Liver (tissue), 9 donors: Measurements from ENCODE around the gene PGA3. TPM values are rescaled to one million over a fixed set of nuclear protein-coding genes. Genes with fewer than 3 reads are reported as not detected.
"Not testable (repeated sequence)": the region's sequence is repeated elsewhere in the genome, so short reads cannot be mapped to it uniquely, and the experiment has no call there.

ENCODE experiments used
- DNase-seq: peaks from one replicate; pipeline ENCODE4 v3.0.0-alpha.2; 2017; ENCODE audit warnings: low spot score
- H3K27ac ChIP-seq, 2 donors: one replicate each; pipeline ENCODE4 v1.7.0; 2013; ENCODE audit warnings: inconsistent platforms in 2 of 2, low read length in 2 of 2, control low read depth in 1 of 2, low read depth in 1 of 2, mild to moderate bottlenecking in 1 of 2
- H3K27me3 ChIP-seq, 4 donors: one replicate each; pipeline versions ENCODE4 v1.6.1 to v1.7.0; 2013; ENCODE audit warnings: low read length in 3 of 4, inconsistent platforms in 1 of 4, mild to moderate bottlenecking in 1 of 4, moderate library complexity in 1 of 4; ENCODE audit not compliant: control insufficient read depth in 4 of 4, insufficient read depth in 4 of 4
- H3K36me3 ChIP-seq, 4 donors: one replicate each; pipeline versions ENCODE4 v1.6.1 to v1.7.0; 2013; ENCODE audit warnings: low read length in 3 of 4, mild to moderate bottlenecking in 3 of 4, low read depth in 1 of 4, moderate library complexity in 1 of 4; ENCODE audit not compliant: control insufficient read depth in 4 of 4, insufficient read depth in 3 of 4
- H3K4me1 ChIP-seq, 4 donors: one replicate each; pipeline versions ENCODE4 v1.6.1 to v1.7.0; 2013; ENCODE audit warnings: low read length in 3 of 4, mild to moderate bottlenecking in 3 of 4, moderate library complexity in 1 of 4; ENCODE audit not compliant: control insufficient read depth in 4 of 4, insufficient read depth in 4 of 4
- H3K4me3 ChIP-seq, 3 donors: one replicate each; pipeline versions ENCODE4 v1.6.1 to v1.7.0; 2013; ENCODE audit warnings: low read length in 3 of 3, control low read depth in 1 of 3, low read depth in 1 of 3, mild to moderate bottlenecking in 1 of 3
- H3K9ac ChIP-seq, 2 donors: one replicate each; pipeline ENCODE4 v1.7.0; 2013; ENCODE audit warnings: low read length in 2 of 2, mild to moderate bottlenecking in 2 of 2, moderate library complexity in 2 of 2, control low read depth in 1 of 2, low read depth in 1 of 2
- H3K9me3 ChIP-seq, 4 donors: one replicate each; pipeline versions ENCODE4 v1.6.1 to v1.7.0; 2013; ENCODE audit warnings: low read length in 3 of 4; ENCODE audit not compliant: control insufficient read depth in 4 of 4
- EGR1 ChIP-seq, 2 donors: IDR thresholded peaks; 2 replicates each; pipeline ENCODE4 v1.6.1; 2016 to 2018; ENCODE audit warnings: antibody characterized with exemption in 2 of 2, low read depth in 2 of 2
- FOXA1 ChIP-seq: IDR thresholded peaks from 2 replicates; pipeline ENCODE4 v1.6.1; 2016; ENCODE audit warnings: antibody characterized with exemption
- FOXA2 ChIP-seq: IDR thresholded peaks from 2 replicates; pipeline ENCODE4 v1.6.1; 2016; ENCODE audit warnings: antibody characterized with exemption
- GABPA ChIP-seq, 2 donors: IDR thresholded peaks in 1 of 2; conservative IDR thresholded peaks in 1 of 2; 2 replicates each; pipeline ENCODE4 v1.6.1; 2016; ENCODE audit warnings: antibody characterized with exemption in 2 of 2, mild to moderate bottlenecking in 1 of 2, moderate library complexity in 1 of 2
- HNF4G ChIP-seq: IDR thresholded peaks from 2 replicates; pipeline ENCODE4 v1.6.1; 2016; ENCODE audit warnings: antibody characterized with exemption
- JUND ChIP-seq, 2 donors: IDR thresholded peaks; 2 replicates each; pipeline ENCODE4 v1.6.1; 2016; ENCODE audit warnings: antibody characterized with exemption in 2 of 2
- NR2F2 ChIP-seq: IDR thresholded peaks from 2 replicates; pipeline ENCODE4 v1.6.1; 2016; ENCODE audit warnings: antibody characterized with exemption
- RXRA ChIP-seq, 2 donors: IDR thresholded peaks; 2 replicates each; pipeline ENCODE4 v1.6.1; 2017 to 2018; ENCODE audit warnings: antibody characterized with exemption in 2 of 2, mild to moderate bottlenecking in 1 of 2
- YY1 ChIP-seq: IDR thresholded peaks from 2 replicates; pipeline ENCODE4 v1.6.1; 2016; ENCODE audit warnings: antibody characterized with exemption, mild to moderate bottlenecking
- whole genome bisulfite sequencing: extraction: QIAGEN DNeasy Blood & Tissue Kit; methylation state at CpG from one replicate; pipeline ENCODE4 v1.1.7; 2013; 5-methylcytosine and 5-hydroxymethylcytosine counted together
- polyA plus RNA-seq, 2 donors: library from polyadenylated mRNA; stranded (reverse) in 1 of 2; unstranded in 1 of 2; fragments of 200-250 nt in 1 of 2; fragments of >200 nt in 1 of 2; fragmentation: Nextera tagmentation in 1 of 2; extraction: Ambion mirVana in 1 of 2; gene quantifications; one replicate each; pipeline versions ENCODE4 v1.2.1 to v1.2.3, GENCODE V29; 2013 to 2015
- total RNA-seq, 2 donors: library from RNA; depleted of rRNA; stranded (reverse); fragments of >200 nt; gene quantifications; one replicate each; pipeline ENCODE4 v1.2.3, GENCODE V29; 2014
- TF ChIP-seq, protein P1 (sequence below): IDR thresholded peaks from 2 replicates; pipeline ENCODE4 v1.6.1; 2016; ENCODE audit warnings: antibody characterized with exemption
- TF ChIP-seq, protein P2 (sequence below): fragments of 150-350 bp; IDR thresholded peaks from 2 replicates; pipeline ENCODE4 v1.5.1; 2017; ENCODE audit warnings: improper control_type of control experiment, low read depth, low read length; ENCODE audit not compliant: missing input control
- TF ChIP-seq, protein P3 (sequence below): IDR thresholded peaks from 2 replicates; pipeline ENCODE4 v1.6.1; 2016; ENCODE audit warnings: antibody characterized with exemption, mild to moderate bottlenecking
- donor health status: healthy.
- donor health status: healthy.
- donor health status: healthy.
- donor health status: healthy.
- donor health status: healthy.

Gene PGA3
- total RNA-seq: under 1 TPM; 0.25 to 0.56 TPM
- under 1 TPM in 1 of 2 donors, not detected in 1; 0.54 TPM for polyA plus RNA-seq

DNA sequence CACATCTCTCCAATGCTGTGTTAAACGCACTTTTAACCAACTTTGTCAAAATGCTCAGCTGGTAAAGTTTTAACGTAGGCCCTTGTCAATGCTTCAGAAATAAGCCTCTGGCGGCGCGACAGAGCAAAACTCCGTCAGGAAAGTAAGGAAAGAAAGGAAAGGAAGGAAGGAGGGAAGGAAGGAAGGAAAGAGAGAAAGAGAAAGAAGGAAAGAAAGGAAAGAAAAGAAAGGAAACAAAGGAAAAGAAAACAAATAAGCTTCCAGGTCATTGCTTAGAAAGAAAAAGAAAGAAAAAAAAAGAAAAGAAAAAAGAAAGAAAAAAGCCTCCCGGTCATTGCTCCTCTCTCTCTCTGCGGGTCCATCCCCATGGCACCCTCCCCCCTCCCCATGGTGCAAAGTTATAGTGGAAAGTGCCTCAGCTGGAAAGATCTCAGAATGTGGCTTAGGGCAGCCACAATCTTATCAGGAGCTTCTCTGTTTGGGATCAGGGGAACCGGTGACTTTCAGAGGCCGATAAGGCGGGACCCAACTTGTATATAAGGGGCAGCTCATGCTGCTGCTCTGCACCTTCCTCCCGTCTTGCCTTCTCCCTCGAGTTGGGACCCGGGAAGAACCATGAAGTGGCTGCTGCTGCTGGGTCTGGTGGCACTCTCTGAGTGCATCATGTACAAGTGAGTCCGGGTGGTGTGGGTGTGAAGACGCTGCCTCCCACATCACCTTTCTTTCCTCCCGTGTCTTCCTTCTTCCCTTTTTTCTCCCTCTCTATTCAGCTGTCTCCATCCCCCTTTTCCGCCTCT, at the start of gene PGA3:
Gene PGA3 (plus strand): TSS at position 566 of the 797 bp plus-strand sequence. CDS start 50 bp downstream, at position 616.
- not testable (repeated sequence) for H3K4me3 ChIP-seq, H3K27me3 ChIP-seq, H3K9ac ChIP-seq, H3K4me1 ChIP-seq, H3K9me3 ChIP-seq, H3K27ac ChIP-seq, H3K36me3 ChIP-seq, DNase-seq
- WGBS: 48% methylated on average over 18 of the region's 18 CpGs

DNA sequence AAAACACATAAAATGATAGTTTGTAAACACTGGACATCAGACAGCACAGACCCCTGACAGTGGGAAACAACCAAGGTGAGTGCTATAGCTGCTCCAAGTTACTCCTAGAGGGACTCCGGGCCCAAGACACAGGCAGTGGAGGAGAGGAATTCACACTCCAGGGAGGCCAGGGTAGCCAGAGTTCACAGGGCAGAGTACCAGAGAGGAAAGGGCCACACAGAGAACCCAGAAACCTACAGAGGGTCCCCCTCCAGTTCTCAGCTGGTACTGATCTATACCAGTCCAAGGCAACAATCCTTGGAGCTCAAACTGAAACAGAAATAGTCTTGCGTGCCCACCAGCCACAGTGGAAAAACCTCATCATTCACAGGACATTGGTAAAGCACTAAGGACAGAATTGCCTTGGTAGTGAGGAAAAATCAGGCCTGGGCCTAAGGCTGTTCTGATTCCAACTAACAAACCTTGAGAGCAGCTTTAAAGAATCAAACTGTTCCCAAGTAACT, 49.7 kb upstream of the PGA3 start:
- peaks cover 0 to 8% (median 0%) of the 10 kb centered on the region in 4 donors for H3K36me3 ChIP-seq
- 95% methylated on average over 2 of the region's 2 CpGs for WGBS
- TF ChIP-seq NR2F2: no peak
- TF ChIP-seq EGR1 (IDR thresholded peaks at IDR 0.05; ENCODE audit: low read depth in 2 of 2): no peak
- TF ChIP-seq FOXA1: no peak
- no peak for TF ChIP-seq GABPA (IDR thresholded peaks at IDR 0.05 in 1 of 2, conservative IDR thresholded peaks at IDR 0.05 in 1 of 2)
- TF ChIP-seq HNF4G: no peak
- TF ChIP-seq, protein P1, sequence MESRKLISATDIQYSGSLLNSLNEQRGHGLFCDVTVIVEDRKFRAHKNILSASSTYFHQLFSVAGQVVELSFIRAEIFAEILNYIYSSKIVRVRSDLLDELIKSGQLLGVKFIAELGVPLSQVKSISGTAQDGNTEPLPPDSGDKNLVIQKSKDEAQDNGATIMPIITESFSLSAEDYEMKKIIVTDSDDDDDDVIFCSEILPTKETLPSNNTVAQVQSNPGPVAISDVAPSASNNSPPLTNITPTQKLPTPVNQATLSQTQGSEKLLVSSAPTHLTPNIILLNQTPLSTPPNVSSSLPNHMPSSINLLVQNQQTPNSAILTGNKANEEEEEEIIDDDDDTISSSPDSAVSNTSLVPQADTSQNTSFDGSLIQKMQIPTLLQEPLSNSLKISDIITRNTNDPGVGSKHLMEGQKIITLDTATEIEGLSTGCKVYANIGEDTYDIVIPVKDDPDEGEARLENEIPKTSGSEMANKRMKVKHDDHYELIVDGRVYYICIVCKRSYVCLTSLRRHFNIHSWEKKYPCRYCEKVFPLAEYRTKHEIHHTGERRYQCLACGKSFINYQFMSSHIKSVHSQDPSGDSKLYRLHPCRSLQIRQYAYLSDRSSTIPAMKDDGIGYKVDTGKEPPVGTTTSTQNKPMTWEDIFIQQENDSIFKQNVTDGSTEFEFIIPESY: no peak
- no peak for TF ChIP-seq YY1
- TF ChIP-seq, protein P2, sequence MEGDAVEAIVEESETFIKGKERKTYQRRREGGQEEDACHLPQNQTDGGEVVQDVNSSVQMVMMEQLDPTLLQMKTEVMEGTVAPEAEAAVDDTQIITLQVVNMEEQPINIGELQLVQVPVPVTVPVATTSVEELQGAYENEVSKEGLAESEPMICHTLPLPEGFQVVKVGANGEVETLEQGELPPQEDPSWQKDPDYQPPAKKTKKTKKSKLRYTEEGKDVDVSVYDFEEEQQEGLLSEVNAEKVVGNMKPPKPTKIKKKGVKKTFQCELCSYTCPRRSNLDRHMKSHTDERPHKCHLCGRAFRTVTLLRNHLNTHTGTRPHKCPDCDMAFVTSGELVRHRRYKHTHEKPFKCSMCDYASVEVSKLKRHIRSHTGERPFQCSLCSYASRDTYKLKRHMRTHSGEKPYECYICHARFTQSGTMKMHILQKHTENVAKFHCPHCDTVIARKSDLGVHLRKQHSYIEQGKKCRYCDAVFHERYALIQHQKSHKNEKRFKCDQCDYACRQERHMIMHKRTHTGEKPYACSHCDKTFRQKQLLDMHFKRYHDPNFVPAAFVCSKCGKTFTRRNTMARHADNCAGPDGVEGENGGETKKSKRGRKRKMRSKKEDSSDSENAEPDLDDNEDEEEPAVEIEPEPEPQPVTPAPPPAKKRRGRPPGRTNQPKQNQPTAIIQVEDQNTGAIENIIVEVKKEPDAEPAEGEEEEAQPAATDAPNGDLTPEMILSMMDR: no peak
- no peak for TF ChIP-seq JUND (IDR thresholded peaks at IDR 0.05)
- TF ChIP-seq, protein P3, sequence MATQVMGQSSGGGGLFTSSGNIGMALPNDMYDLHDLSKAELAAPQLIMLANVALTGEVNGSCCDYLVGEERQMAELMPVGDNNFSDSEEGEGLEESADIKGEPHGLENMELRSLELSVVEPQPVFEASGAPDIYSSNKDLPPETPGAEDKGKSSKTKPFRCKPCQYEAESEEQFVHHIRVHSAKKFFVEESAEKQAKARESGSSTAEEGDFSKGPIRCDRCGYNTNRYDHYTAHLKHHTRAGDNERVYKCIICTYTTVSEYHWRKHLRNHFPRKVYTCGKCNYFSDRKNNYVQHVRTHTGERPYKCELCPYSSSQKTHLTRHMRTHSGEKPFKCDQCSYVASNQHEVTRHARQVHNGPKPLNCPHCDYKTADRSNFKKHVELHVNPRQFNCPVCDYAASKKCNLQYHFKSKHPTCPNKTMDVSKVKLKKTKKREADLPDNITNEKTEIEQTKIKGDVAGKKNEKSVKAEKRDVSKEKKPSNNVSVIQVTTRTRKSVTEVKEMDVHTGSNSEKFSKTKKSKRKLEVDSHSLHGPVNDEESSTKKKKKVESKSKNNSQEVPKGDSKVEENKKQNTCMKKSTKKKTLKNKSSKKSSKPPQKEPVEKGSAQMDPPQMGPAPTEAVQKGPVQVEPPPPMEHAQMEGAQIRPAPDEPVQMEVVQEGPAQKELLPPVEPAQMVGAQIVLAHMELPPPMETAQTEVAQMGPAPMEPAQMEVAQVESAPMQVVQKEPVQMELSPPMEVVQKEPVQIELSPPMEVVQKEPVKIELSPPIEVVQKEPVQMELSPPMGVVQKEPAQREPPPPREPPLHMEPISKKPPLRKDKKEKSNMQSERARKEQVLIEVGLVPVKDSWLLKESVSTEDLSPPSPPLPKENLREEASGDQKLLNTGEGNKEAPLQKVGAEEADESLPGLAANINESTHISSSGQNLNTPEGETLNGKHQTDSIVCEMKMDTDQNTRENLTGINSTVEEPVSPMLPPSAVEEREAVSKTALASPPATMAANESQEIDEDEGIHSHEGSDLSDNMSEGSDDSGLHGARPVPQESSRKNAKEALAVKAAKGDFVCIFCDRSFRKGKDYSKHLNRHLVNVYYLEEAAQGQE: no peak
- TF ChIP-seq RXRA (IDR thresholded peaks at IDR 0.05): no peak
- no peak for TF ChIP-seq FOXA2
- H3K27ac ChIP-seq: no peak overlapping the region
- no peak overlapping the region for H3K9ac ChIP-seq
- no peaks in the 10 kb centered on the region for H3K27me3 ChIP-seq
- H3K4me1 ChIP-seq: peaks cover 0 to 7% (median 2%) of the 10 kb centered on the region in 4 donors
- no peak overlapping the region for H3K4me3 ChIP-seq
- DNase-seq: no peak
- peaks cover 0 to 6% (median 0%) of the 10 kb centered on the region in 4 donors for H3K9me3 ChIP-seq
